Activated CD4-positive, CD25-positive, alpha-beta regulatory T cell treated with anti-CD3 and anti-CD28 coated beads, Interleukin-2, amount 50 U/mL, for 72 hours (primary cell): ENCODE results near the gene MEF2D.

Experiments
- DNase-seq: peaks from one replicate; pipeline ENCODE4 v3.0.0; 2021

The MEF2D gene

DNA sequence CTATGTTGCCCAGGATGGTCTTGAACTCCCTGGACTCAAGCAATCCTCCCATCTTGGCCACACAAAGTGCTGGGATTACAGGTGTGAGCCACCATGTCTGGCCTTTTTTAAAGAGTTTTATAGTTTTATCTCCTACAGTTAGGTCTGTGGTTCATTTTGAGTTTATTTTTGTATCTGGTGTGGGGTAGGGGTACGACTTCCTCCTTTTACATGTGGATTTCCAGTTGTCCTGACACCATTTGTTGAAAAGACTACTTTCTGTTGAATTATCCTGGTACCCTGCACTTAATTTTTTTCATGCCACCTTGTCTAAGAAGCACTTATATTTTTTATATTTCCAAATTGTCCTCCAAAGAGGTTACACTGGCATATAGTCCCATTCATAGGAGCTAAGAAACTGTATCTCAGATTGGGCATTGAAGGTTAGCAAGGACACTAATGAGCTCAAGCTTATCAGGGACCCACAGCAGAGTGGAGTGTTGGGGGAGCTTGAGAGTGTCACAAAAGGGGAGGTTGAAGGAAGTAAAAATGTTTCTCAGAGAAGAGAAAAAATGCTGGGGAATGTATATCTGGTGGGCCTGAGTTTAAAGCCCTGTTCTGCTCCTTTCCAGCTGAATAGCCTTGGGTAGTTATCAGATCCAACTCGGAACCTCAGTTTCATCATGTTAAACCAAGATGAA, 23.4 kb upstream of the MEF2D start:
- no peak for DNase-seq

- DNase-seq, result no peak
Measured at GRCh38 chr1:156522443-156522970, 21.9 kb upstream of the MEF2D start.

GRCh38 chr1:156517748-156518147, 17.2 kb upstream of the MEF2D start:
- DNase-seq, result no peak

- DNase-seq, result no peak
Measured at GRCh38 chr1:156516821-156517220, 16.2 kb upstream of the MEF2D start.

- DNase-seq, result no peak
Measured at GRCh38 chr1:156515956-156516355, 15.4 kb upstream of the MEF2D start.

DNA sequence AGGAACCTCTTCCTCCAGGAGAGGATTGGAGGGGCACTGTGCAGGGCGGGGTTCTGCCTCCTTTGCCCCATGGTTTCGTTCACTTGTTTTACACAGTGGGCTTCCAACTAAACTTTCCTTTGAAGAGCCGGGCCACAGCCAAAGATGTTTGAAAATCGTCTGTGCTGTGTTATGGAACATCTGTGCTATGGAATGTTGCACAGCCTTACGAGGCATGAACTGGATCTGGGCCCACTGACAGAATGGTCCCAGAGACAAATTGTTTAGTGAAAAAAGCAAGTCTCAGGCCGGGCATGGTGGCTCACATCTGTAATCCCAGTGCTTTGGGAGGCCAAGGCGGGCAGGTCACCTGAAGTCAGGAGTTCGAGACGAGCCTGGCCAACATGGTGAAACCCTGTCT, 12.6 kb upstream of the MEF2D start:
- no peak for DNase-seq

DNA sequence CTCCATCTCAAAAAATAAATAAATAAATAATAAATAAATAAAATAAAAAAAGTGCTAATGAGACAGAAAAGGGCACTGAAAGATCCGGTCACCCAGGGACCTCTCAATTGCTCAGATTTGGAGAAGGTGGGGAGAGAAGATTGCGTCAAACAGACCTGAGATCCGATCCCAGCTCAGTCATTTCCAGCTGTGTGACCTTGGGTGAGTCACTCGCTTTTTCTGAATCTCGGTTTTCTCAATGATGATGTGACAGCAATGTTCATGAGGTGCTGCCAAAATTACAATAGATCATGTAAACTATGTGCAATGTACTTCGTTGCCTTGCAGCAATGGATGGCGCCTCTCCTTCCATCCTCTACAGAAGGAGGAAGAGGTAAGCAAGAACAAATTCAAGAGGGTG, 11.1 kb upstream of the MEF2D start:
- no peak for DNase-seq

- DNase-seq, result no peak
Measured at GRCh38 chr1:156510709-156511108, 10.1 kb upstream of the MEF2D start.

DNA sequence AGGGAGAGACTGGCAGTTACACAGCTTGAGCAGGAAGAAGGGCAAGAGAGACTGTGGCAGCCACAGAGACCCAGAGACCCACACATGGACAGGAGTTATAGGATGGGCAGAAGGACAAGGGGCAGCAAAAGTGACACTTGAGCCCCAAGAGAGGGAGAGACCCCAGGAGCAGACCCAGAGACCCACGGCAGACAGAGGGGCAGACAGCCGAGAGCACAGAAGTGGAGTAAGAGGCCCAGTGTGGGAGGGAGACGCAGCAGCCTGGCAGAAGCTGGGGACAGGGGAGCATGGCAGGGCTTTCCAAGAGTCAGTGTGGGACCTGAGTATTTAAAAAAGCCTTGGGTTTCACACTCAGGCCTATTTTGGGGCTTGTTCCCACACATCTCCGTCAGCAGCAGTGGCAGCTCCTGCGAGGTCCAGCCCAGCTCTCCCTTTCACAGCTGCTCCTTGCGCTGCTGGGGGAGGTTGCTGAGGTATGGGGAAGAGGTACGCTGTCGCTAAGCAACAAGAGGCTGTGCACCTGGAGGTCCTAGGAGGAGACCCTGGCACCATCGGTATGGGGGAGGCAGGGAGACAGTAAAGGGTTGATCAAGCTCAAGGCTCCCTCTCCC, 9.0 kb upstream of the MEF2D start:
- no peak for DNase-seq

- no peak for DNase-seq
Measured at GRCh38 chr1:156508955-156509234, 8.3 kb upstream of the MEF2D start.

DNA sequence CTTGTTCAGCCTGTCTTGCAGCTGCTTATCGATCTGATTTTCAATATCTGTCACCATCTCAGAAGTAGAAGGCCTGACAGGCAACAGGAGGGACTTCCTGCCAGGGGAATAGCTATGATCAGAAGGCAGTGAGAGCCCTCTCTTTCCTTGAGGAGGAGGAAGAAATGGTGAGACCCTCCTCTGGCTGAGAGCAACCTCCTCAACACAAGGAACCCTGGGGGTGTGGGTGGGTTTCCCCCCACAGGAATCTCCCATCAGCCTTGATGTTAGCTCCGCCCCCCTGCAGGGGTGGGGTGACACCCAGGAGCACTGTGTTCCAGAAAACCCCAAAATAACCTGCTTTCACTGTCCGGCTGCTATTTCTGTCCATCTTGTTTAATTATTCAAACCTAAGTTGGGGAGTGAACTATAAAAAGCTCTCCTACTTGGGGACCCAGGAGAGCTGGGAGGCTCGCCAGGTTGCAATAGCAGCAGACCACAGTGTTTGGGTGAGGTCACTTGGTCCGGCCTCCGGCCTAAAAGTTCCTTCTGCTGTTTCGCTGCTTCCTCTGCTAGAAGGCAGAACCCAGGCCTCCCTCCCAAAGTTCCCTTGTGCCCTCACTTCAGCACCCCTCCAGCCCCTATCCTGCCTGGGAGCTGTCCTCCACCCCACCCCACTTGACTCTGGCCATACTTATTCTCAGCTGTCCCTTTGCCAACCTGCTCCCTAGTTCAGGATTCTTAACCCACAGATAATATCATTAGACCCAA, 7.8 kb upstream of the MEF2D start:
- DNase-seq, result no peak

DNA sequence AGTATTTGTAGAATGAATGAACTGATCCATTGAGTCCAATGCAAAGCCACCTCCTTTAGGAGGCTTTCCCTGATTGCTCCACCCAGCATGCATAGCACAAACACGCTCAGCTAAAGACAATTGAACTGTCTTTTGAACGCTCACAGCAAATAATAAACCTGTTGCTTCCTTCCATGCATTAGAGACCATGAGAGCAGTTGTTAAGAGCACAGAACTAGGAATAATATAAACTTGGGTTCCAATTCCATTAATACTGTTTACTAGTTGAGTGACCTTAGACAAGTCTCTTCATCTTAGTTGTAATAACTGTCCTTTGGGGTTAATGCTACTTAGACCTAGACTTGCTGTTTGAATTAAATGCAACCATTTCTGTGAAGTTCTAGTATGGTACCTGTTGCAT, 5.9 kb upstream of the MEF2D start:
- no peak for DNase-seq

DNA sequence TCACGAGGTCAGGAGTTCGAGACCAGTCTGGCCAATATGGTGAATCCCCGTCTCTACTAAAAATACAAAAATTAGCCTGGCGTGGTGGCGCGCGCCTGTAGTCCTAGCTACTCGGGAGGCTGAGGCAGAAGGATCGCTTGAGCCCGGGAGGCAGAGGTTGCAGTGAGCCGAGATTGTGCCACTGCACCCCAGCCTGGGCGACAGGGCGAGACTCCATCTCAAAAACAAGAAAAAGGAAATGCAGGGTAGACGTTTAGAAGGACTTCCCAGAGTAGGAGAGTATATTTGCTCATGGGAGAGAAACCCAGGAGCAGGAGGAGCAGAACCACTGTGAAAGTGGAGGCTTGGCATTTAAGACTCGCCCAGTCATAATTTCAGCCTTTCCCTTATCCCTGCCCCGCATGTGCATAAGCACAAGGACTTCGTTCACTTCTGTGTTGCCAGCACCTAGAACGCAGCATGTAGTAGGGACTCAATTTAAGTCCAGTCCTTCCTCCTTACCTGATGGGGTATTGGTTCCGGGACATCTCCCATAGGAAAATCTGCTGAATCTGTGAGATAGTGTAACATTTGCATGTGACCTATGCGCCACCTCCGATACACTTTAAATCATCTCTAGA, 5.2 kb upstream of the MEF2D start:
- DNase-seq, result no peak

DNA sequence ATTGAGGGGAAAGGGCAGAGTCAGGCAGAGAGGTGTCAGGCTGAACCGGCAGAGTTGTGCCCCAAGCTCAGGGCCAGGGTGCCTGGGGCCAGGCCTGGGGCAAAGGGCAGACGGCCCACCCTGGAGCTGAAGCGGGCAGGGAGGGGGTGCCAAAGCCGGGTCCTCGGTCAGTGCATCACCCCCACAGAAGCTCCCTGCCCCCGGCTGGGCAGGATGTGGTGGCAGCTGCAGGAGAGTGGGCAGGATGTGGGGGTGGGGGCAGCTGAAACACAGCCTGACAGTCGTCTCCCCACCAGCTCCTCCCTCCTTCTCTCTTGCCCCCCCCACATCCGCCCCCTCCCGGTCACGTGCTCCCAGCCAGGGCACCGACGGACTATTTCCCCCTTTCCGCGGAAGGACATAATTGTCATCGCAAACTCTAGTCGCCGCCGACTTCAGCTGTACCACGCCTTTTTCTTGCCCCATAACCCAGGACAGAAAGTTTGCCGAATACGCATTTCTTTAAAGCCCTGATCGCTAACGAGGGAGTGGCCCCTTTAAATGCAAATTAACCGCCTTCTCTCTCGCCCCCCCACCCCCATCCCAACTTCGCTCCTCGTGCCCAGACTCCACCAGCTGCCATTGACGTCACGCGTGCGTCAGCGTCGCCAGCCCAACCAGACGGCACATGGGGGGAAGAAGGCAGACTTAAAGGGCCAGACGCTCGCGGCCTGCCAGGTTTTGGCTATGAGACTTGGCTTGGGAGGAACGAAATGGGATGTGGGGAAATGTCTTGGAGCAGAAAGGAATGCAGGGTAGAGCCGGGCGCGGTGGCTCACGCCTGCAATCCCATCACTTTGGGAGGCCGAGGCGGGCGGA, 4.5 kb upstream of the MEF2D start:
- DNase-seq, result peak; percentile 90

DNA sequence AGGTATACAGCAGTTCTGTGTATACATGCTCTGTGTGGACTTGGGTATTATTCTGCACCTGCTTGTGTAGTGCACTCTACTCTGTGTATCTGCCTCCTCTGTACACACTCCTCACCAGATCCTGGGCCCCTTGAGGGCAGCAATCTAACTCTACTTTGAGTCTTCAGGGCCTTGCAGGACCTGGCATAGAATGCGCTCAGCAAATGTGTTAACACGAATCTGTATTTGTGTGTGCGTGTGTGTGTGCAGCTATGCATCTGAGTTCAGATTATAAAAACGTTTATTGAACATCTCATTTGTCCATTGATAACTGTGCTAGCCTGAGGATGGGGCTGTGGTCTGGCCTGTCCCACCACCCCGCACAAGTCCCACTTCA, 3.9 kb upstream of the MEF2D start:
- DNase-seq, result no peak

GRCh38 chr1:156503698-156504437, 3.3 kb upstream of the MEF2D start:
- DNase-seq, result no peak

- DNase-seq, result no peak
Measured at GRCh38 chr1:156502894-156503697, 2.5 kb upstream of the MEF2D start.

- DNase-seq, result no peak
Measured at GRCh38 chr1:156502391-156502893, 1.9 kb upstream of the MEF2D start.

DNA sequence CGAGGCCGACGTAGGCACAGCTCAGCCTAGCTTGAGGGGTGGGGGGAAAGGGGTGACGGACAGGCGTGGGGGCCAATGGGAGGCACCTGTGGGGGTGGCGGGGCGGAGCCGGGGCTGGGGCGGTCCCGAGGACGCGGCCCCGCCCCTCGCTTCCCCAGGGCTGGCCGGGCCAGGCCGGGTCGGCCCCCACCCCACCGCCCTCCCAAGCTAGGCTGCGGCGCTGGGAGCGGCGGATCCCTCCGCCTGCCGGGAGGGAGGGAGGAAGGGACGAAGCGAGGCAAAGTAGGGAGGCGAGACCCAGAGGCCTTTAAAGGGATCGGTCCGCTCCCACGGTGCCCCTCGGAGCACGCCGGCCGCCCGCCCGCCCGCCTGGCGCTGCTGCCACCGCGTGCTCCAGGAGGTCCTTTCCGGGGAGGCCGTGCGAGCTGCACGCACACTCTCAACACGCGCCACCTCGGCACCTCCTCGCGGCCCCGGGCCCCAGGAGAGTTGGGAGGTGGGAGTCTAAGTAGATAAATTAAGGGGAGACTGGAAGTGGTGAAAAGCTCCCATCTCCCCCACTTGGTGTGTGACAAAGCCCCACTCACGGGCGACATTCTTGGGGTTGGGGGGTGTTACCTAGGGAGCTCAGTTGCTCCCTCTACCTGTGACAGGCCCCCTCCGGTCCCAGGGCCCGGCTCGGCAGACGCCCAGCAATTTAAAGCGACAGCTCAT, 375 bp upstream of the MEF2D start:
- peak; percentile 94 for DNase-seq

DNA sequence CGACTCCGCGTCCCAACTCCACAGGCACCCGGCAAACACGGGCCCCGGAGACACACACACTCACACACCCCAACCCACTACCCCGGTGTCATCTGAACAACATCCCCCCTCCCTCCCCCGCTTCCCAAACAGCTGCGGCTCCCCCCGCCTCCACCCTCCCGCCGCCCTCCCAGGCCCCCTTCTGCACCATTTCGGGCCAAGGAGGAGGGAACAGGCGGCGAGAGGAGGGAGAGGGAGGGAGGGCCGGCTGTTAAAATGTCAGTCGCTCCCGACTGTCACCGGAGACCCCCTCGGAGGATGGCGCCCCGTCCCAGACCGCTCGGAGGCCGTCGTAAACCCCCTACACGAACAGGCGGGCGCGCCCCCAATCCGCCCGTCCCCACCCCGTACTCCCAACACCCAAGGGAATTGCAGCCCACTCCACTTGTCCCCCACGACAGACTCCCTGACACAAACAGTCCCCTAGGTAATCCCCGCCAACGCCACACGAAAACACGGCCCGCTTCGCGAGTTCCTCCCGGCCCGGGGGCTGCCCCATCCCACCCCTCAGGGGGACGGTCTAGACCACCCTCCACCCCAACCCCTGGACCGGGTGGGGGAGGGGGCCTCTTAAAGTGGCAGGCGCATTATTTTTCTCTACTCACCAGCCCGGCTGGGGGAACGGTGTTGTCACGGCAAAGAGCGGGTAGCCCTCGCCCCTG, 583 bp downstream of the MEF2D start:
- no peak for DNase-seq
